Measurements from ENCODE around the gene BMP5. TPM values are rescaled to one million over a fixed set of nuclear protein-coding genes. Genes with fewer than 3 reads are reported as not detected.

The BMP5 gene
- total RNA-seq, 1 experiment from 2014 or later: 17.7 TPM

- POLR2A ChIA-PET: no interaction called here
Observed at GRCh38 chr6:55882718-55883569, 7.6 kb upstream of the BMP5 start.

DNA sequence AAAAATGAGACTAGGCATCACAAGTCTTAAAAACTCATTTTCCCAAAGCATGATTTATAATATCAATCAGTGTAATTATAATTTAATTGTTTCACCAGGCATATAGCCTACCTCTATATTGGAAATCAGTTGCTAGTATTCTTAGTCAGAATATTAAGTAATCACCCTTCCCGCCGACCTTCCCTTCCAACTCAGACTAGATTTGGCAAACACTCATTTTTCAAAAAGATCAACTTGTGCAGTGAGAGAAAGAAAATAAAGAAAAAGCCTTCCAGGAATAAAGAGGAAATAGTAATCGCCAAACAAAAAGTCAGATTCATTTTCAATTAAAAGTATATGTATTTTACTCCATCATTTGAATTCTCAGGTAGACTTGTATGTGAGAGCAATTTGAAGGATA, 1.9 kb upstream of the BMP5 start:
- Histone ChIP-seq H3K27me3 (ENCODE audit: control insufficient read depth, insufficient read depth, low read length) (no peaks in the 10 kb centered on the region), H3K27ac (ENCODE audit: low read length) (peak overlapping the region; percentile 99), H3K4me1 (ENCODE audit: control insufficient read depth, insufficient read depth, low read length) (peaks cover 21% of the 10 kb centered on the region; the same call in 1 of the 2 replicates), H3K9me3 (ENCODE audit: control insufficient read depth, insufficient read depth, low read depth, low read length) (no peaks in the 10 kb centered on the region; the same call in 1 of the 2 replicates), H3K4me3 (ENCODE audit: low read depth in 2 of 2, low read length in 2 of 2) (no peak overlapping the region), H3K36me3 (ENCODE audit: control insufficient read depth, insufficient read depth, low read length) (no peaks in the 10 kb centered on the region)
- TF ChIP-seq POLR2AphosphoS5 (IDR thresholded peaks at IDR 0.05; ENCODE audit: low read depth, low read length) (no peak), TCF7L2 (IDR thresholded peaks at IDR 0.05; ENCODE audit: low read depth, low read length) (no peak), SIN3A (IDR thresholded peaks at IDR 0.05; ENCODE audit: borderline replicate concordance, insufficient read depth, low read depth, low read length) (no peak)
- TF ChIP-seq, protein P1, sequence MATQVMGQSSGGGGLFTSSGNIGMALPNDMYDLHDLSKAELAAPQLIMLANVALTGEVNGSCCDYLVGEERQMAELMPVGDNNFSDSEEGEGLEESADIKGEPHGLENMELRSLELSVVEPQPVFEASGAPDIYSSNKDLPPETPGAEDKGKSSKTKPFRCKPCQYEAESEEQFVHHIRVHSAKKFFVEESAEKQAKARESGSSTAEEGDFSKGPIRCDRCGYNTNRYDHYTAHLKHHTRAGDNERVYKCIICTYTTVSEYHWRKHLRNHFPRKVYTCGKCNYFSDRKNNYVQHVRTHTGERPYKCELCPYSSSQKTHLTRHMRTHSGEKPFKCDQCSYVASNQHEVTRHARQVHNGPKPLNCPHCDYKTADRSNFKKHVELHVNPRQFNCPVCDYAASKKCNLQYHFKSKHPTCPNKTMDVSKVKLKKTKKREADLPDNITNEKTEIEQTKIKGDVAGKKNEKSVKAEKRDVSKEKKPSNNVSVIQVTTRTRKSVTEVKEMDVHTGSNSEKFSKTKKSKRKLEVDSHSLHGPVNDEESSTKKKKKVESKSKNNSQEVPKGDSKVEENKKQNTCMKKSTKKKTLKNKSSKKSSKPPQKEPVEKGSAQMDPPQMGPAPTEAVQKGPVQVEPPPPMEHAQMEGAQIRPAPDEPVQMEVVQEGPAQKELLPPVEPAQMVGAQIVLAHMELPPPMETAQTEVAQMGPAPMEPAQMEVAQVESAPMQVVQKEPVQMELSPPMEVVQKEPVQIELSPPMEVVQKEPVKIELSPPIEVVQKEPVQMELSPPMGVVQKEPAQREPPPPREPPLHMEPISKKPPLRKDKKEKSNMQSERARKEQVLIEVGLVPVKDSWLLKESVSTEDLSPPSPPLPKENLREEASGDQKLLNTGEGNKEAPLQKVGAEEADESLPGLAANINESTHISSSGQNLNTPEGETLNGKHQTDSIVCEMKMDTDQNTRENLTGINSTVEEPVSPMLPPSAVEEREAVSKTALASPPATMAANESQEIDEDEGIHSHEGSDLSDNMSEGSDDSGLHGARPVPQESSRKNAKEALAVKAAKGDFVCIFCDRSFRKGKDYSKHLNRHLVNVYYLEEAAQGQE (IDR thresholded peaks at IDR 0.05; ENCODE audit: insufficient read depth in 1 of 2, low read depth in 2 of 2, low read length in 1 of 2): no peak
- TF ChIP-seq, protein P2, sequence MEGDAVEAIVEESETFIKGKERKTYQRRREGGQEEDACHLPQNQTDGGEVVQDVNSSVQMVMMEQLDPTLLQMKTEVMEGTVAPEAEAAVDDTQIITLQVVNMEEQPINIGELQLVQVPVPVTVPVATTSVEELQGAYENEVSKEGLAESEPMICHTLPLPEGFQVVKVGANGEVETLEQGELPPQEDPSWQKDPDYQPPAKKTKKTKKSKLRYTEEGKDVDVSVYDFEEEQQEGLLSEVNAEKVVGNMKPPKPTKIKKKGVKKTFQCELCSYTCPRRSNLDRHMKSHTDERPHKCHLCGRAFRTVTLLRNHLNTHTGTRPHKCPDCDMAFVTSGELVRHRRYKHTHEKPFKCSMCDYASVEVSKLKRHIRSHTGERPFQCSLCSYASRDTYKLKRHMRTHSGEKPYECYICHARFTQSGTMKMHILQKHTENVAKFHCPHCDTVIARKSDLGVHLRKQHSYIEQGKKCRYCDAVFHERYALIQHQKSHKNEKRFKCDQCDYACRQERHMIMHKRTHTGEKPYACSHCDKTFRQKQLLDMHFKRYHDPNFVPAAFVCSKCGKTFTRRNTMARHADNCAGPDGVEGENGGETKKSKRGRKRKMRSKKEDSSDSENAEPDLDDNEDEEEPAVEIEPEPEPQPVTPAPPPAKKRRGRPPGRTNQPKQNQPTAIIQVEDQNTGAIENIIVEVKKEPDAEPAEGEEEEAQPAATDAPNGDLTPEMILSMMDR (IDR thresholded peaks at IDR 0.05): no peak
- no TSS peak for BruUV-seq (replicated peaks)
- CTCF ChIA-PET: no interaction called here
- intact Hi-C loops (cut with micrococcal nuclease; ENCODE audit: unreplicated experiment): no loop called here
- POLR2A ChIA-PET: no interaction called here
- in situ Hi-C loops (cut with HindIII; ENCODE audit: low pct_unique_long_range_greater_than_20kb, low sequenced_read_pairs): no loop called here
- DNase-seq (ENCODE audit: low read depth, low spot score): no peak
- no peak for ATAC-seq

More at GRCh38 chr6:55882718-55883569, 7.6 kb upstream of the BMP5 start:
- DNase-seq (ENCODE audit: low read depth, low spot score) (peak; percentile 80), ATAC-seq (peak; percentile 93)
- TF ChIP-seq SIN3A (IDR thresholded peaks at IDR 0.05; ENCODE audit: borderline replicate concordance, insufficient read depth, low read depth, low read length) (no peak), POLR2AphosphoS5 (IDR thresholded peaks at IDR 0.05; ENCODE audit: low read depth, low read length) (peak; percentile 89), TCF7L2 (IDR thresholded peaks at IDR 0.05; ENCODE audit: low read depth, low read length) (peak; percentile 82)
- TF ChIP-seq, protein P2 (IDR thresholded peaks at IDR 0.05): no peak
- TF ChIP-seq, protein P1 (IDR thresholded peaks at IDR 0.05; ENCODE audit: insufficient read depth in 1 of 2, low read depth in 2 of 2, low read length in 1 of 2): 0 out of 4 replicates have a peak, but pooled peaks of 1 of the 2 experiments have one; percentile 25
- peaks cover 52% of the 10 kb centered on the region for H3K4me1 ChIP-seq (ENCODE audit: control insufficient read depth, insufficient read depth, low read length)
- H3K36me3 ChIP-seq (ENCODE audit: control insufficient read depth, insufficient read depth, low read length): no peaks in the 10 kb centered on the region
- no TSS peak for BruUV-seq (replicated peaks)
- H3K27ac ChIP-seq (ENCODE audit: low read length): peak overlapping the region; percentile 99
- no peak overlapping the region for H3K4me3 ChIP-seq (ENCODE audit: low read depth in 2 of 2, low read length in 2 of 2)
- intact Hi-C loops (cut with micrococcal nuclease; ENCODE audit: unreplicated experiment) (loop anchor here (2.0 to 10.0 kb wide), 5 partner anchors 108 to 606 kb away; no protein-coding TSS in a partner anchor), in situ Hi-C loops (cut with HindIII; ENCODE audit: low pct_unique_long_range_greater_than_20kb, low sequenced_read_pairs) (no loop called here)
- CTCF ChIA-PET: interaction anchor here (0.6 kb wide), 1 partner anchor 600 kb away, joined by 4 read pairs; no protein-coding TSS in a partner anchor
- H3K27me3 ChIP-seq (ENCODE audit: control insufficient read depth, insufficient read depth, low read length): no peaks in the 10 kb centered on the region
- H3K9me3 ChIP-seq (ENCODE audit: control insufficient read depth, insufficient read depth, low read depth, low read length): no peaks in the 10 kb centered on the region; the same call in 1 of the 2 replicates
